T-cell (primary cell): ENCODE measurements around the gene APLF. TPM values are rescaled to one million over a fixed set of nuclear protein-coding genes. Genes with fewer than 3 reads are reported as not detected.
"Not testable (repeated sequence)": the region's sequence is repeated elsewhere in the genome, so short reads cannot be mapped to it uniquely, and the experiment has no call there.

Experiments
- ATAC-seq, 4 experiments: fragments of 200-7000 bp in 3 of 4; fragments of 150-1000 bp in 1 of 4; cut with Tn5 transposase; replicated peaks in 1 of 4; 1 replicate in 3 of 4; 2 replicates in 1 of 4; pipeline ENCODE4 v1.10.0; 2021; ENCODE audit warnings: moderate library complexity in 3 of 4, mild to moderate bottlenecking in 2 of 4, moderate number of reproducible peaks in 1 of 4
- CTCF ChIA-PET, 2 donors: fragments of 300-600 bp; sonication (Branson Sonifier 250); formaldehyde crosslinking; loops; one replicate each; lab custom pipeline; 2022; ENCODE audit warnings: antibody characterized with exemption in 2 of 2; lab: Charles Lee
- POLR2A ChIA-PET, 2 donors: fragments of 300-600 bp; sonication (Branson Sonifier 250); formaldehyde crosslinking; loops; one replicate each; lab custom pipeline; 2022; ENCODE audit warnings: antibody characterized with exemption in 2 of 2; lab: Charles Lee
- DNase-seq, 35 experiments: peaks; one replicate each; pipeline versions ENCODE4 v3.0.0 to v3.0.0-alpha.2; 2013 to 2023
- H3K27ac ChIP-seq: one replicate; pipeline ENCODE4 v1.5.1; 2013; ENCODE audit warnings: low read length
- H3K27me3 ChIP-seq, 2 experiments: replicated peaks in 1 of 2; 1 replicate in 1 of 2; 2 replicates in 1 of 2; pipeline versions ENCODE4 v1.6.1 to v1.7.0; 2013; ENCODE audit warnings: low read length in 1 of 2, mixed read lengths in 1 of 2; ENCODE audit not compliant: control insufficient read depth in 2 of 2, insufficient read depth in 2 of 2; ENCODE audit errors: extremely low read depth in 1 of 2
- H3K36me3 ChIP-seq, 2 donors: 1 replicate in 1 of 2; 2 replicates in 1 of 2; pipeline versions ENCODE4 v1.6.1 to v1.7.0; 2013; ENCODE audit warnings: low read length in 1 of 2; ENCODE audit not compliant: control insufficient read depth in 2 of 2, insufficient read depth in 1 of 2; ENCODE audit errors: extremely low read depth in 1 of 2
- H3K4me1 ChIP-seq, 2 experiments: 1 replicate in 1 of 2; 2 replicates in 1 of 2; pipeline versions ENCODE4 v1.6.1 to v1.7.0; 2013; ENCODE audit warnings: low read length in 2 of 2, mixed read lengths in 1 of 2; ENCODE audit not compliant: insufficient read depth in 2 of 2, control insufficient read depth in 1 of 2; ENCODE audit errors: extremely low read depth in 1 of 2
- H3K4me3 ChIP-seq, 2 donors: 1 replicate in 1 of 2; 2 replicates in 1 of 2; pipeline versions ENCODE4 v1.5.1 to v1.7.0; 2013; ENCODE audit warnings: mild to moderate bottlenecking in 2 of 2, low read length in 1 of 2, moderate library complexity in 1 of 2; ENCODE audit not compliant: control insufficient read depth in 1 of 2; ENCODE audit errors: extremely low read depth in 1 of 2
- H3K9me3 ChIP-seq: 2 replicates; pipeline ENCODE4 v1.7.0; 2013
- H3K27ac Mint-ChIP-seq, 2 donors: one replicate each; pipeline ENCODE4 v1.8.0; 2020 to 2021; ENCODE audit warnings: mild to moderate bottlenecking in 2 of 2, mixed read lengths in 2 of 2
- H3K27me3 Mint-ChIP-seq, 2 donors: one replicate each; pipeline ENCODE4 v1.8.0; 2021 to 2022; ENCODE audit warnings: mixed read lengths in 2 of 2
- H3K36me3 Mint-ChIP-seq: one replicate; pipeline ENCODE4 v1.8.0; 2021; ENCODE audit warnings: mixed read lengths
- H3K4me1 Mint-ChIP-seq, 3 donors: one replicate each; pipeline ENCODE4 v1.8.0; 2020 to 2022; ENCODE audit warnings: mixed read lengths in 3 of 3, mild to moderate bottlenecking in 1 of 3
- H3K4me3 Mint-ChIP-seq, 3 donors: one replicate each; pipeline ENCODE4 v1.8.0; 2020 to 2022; ENCODE audit warnings: mild to moderate bottlenecking in 3 of 3, mixed read lengths in 3 of 3, moderate library complexity in 3 of 3
- H3K9me3 Mint-ChIP-seq, 3 donors: one replicate each; pipeline ENCODE4 v1.8.0; 2020 to 2022; ENCODE audit warnings: mixed read lengths in 3 of 3
- WGBS: methylation state at CpG from one replicate; pipeline ENCODE4 v1.1.5; 2013; ENCODE audit warnings: missing lambda C conversion rate; ENCODE audit not compliant: insufficient coverage; 5-methylcytosine and 5-hydroxymethylcytosine counted together
- total RNA-seq, 35 experiments: library from RNA in 6 of 35; stranded (reverse) in 6 of 35; fragments of 120-200 nt in 1 of 35; gene quantifications; one replicate each; pipeline versions ENCODE4 v1.2.1 to v1.2.4 and lab custom pipeline; 2013 to 2026

APLF gene
- total RNA-seq, 5 donors from 2014 or later (not counting 1 experiment from before 2014, with no cell fraction given) = 4.3 to 6.1 (median 5.1) TPM

GRCh38 chr2:68488605-68489004, 21.2 kb downstream of the APLF start:
- H3K4me1 Mint-ChIP-seq, H3K27ac Mint-ChIP-seq, H3K4me3 ChIP-seq, H3K36me3 Mint-ChIP-seq, H3K36me3 ChIP-seq, H3K27me3 ChIP-seq, H3K9me3 Mint-ChIP-seq, ATAC-seq, H3K4me3 Mint-ChIP-seq, H3K4me1 ChIP-seq, H3K9me3 ChIP-seq, H3K27me3 Mint-ChIP-seq, H3K27ac ChIP-seq, POLR2A ChIA-PET, DNase-seq: not testable (repeated sequence)
- CTCF ChIA-PET = interaction anchor here (0.8 to 2.9 kb wide), 8 partner anchors 14 to 437 kb away, joined by 4 to 50 read pairs (median 10); partner anchors contain the start of genes APLF (in 1 of the 2) and FBXO48 (in 1 of the 2)
- no CpG with 5 or more reads among the region's 1 CpG for WGBS

GRCh38 chr2:68489282-68489681, 21.9 kb downstream of the APLF start:
- POLR2A ChIA-PET = no interaction called here
- H3K27ac Mint-ChIP-seq = no peak overlapping the region
- WGBS = no CpG with 5 or more reads among the region's 1 CpG

GRCh38 chr2:68491582-68491981, 24.2 kb downstream of the APLF start:
- Mint-ChIP-seq H3K9me3 (peaks cover 3 to 4% (median 3%) of the 10 kb centered on the region in 3 donors), H3K4me1 (peaks cover 4 to 6% (median 5%) of the 10 kb centered on the region in 3 donors), H3K4me3 (no peak overlapping the region), H3K27ac (no peak overlapping the region), H3K36me3 (peaks cover 19% of the 10 kb centered on the region), H3K27me3 (no peaks in the 10 kb centered on the region)
- H3K36me3 ChIP-seq = no peaks in the 10 kb centered on the region
- WGBS = no CpG with 5 or more reads among the region's 1 CpG
- ChIA-PET CTCF (interaction anchor here in 1 of 2 donors (0.9 kb wide), 1 partner anchor 28 kb away, joined by 3 read pairs; no protein-coding TSS in a partner anchor), POLR2A (no interaction called here)
- no peaks in the 10 kb centered on the region for H3K27me3 ChIP-seq
- no peaks in the 10 kb centered on the region for H3K4me1 ChIP-seq
- DNase-seq (no peak), ATAC-seq (no peak)
- no peak overlapping the region for H3K27ac ChIP-seq
- no peak overlapping the region for H3K4me3 ChIP-seq
- peaks cover 4% of the 10 kb centered on the region for H3K9me3 ChIP-seq

More at GRCh38 chr2:68489282-68489681, 21.9 kb downstream of the APLF start:
- Histone ChIP-seq H3K4me3 (no peak overlapping the region), H3K4me1 (no peaks in the 10 kb centered on the region), H3K9me3 (no peaks in the 10 kb centered on the region), H3K36me3 (no peaks in the 10 kb centered on the region), H3K27ac (no peak overlapping the region), H3K27me3 (no peaks in the 10 kb centered on the region)
- DNase-seq = no peak
- Mint-ChIP-seq H3K4me3 (no peak overlapping the region), H3K27me3 (no peaks in the 10 kb centered on the region), H3K4me1 (peaks cover 4 to 6% (median 5%) of the 10 kb centered on the region in 3 donors), H3K36me3 (peaks cover 5% of the 10 kb centered on the region), H3K9me3 (no peaks in the 10 kb centered on the region)
- no peak for ATAC-seq
- CTCF ChIA-PET = interaction anchor here in 1 of 2 donors (2.4 to 2.9 kb wide), 3 partner anchors 23 to 436 kb away, joined by 14 to 50 read pairs (median 24); partner anchors contain the start of genes APLF and FBXO48

GRCh38 chr2:68499133-68499532, 31.7 kb downstream of the APLF start:
- POLR2A ChIA-PET = no interaction called here

DNA sequence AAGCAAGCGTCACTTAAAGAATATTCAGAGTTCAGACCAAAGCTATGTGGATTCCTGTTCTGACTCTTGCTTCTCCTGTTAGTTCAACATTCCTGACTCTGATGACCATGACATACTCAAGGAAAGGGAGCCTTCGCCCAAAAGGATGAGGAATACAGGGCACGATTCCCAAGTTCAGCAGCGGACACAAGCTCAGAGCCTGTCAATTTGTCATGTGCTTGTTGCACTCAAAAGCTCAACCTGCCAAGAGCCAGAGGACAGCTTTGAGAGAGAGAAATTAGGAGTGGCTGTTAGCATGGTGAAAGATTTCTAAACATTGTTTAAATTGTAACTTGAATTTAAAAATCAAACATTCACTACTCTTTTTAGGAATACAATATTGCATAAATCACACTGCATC, 33.3 kb downstream of the APLF start:
- Mint-ChIP-seq H3K4me3 (no peak overlapping the region), H3K27me3 (no peaks in the 10 kb centered on the region), H3K36me3 (peaks cover 11% of the 10 kb centered on the region), H3K4me1 (peaks cover under 1 to 4% (median 4%) of the 10 kb centered on the region in 3 donors), H3K27ac (no peak overlapping the region), H3K9me3 (peaks cover 0 to 11% (median 11%) of the 10 kb centered on the region in 3 donors)
- 96% methylated on average over 4 of the region's 4 CpGs for WGBS
- H3K4me1 ChIP-seq = peaks cover 2 to 3% of the 10 kb centered on the region in 2 experiments
- DNase-seq = no peak
- ChIA-PET CTCF (interaction anchor here in 1 of 2 donors (0.6 kb wide), 1 partner anchor 25 kb away, joined by 6 read pairs; no protein-coding TSS in a partner anchor), POLR2A (no interaction called here)
- no peaks in the 10 kb centered on the region for H3K36me3 ChIP-seq
- peaks cover 5% of the 10 kb centered on the region for H3K9me3 ChIP-seq
- H3K4me3 ChIP-seq = no peak overlapping the region
- H3K27ac ChIP-seq = no peak overlapping the region
- H3K27me3 ChIP-seq = no peaks in the 10 kb centered on the region
- ATAC-seq = no peak

More at GRCh38 chr2:68499133-68499532, 31.7 kb downstream of the APLF start:
- no peaks in the 10 kb centered on the region for H3K27me3 ChIP-seq
- H3K4me3 ChIP-seq = no peak overlapping the region
- H3K9me3 ChIP-seq = peaks cover 5% of the 10 kb centered on the region
- Mint-ChIP-seq H3K36me3 (peaks cover 23% of the 10 kb centered on the region), H3K27ac (no peak overlapping the region), H3K27me3 (no peaks in the 10 kb centered on the region), H3K4me1 (no peaks in the 10 kb centered on the region), H3K9me3 (peaks cover 4 to 11% (median 11%) of the 10 kb centered on the region in 3 donors), H3K4me3 (no peak overlapping the region)
- H3K36me3 ChIP-seq = no peaks in the 10 kb centered on the region
- no peaks in the 10 kb centered on the region for H3K4me1 ChIP-seq
- no peak overlapping the region for H3K27ac ChIP-seq
- CTCF ChIA-PET = interaction anchor here (0.6 to 0.7 kb wide), 3 partner anchors 13 to 483 kb away, joined by 3 to 5 read pairs (median 3); no protein-coding TSS in a partner anchor
- no peak for DNase-seq
- ATAC-seq = no peak

DNA sequence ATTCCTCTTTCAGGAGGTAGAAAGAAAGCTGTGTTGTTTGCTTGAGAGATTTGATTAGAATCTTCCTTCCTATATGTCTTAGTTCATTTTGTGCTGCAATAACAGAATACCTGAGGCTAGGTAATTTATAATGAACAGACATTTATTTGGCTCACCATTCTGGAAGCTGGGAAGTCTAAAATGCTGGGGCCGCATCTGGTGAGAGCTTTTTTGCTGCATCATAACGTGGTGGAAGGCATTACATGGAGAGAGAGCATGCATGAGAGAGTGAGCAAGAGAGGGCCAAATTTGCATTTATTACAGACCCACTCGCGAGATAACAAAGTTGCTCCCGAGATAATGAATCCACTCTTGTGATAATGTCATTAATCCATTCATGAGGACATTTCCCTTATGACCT, 34.4 kb downstream of the APLF start:
- peaks cover 0 to 6% (median 6%) of the 10 kb centered on the region in 3 donors for H3K9me3 Mint-ChIP-seq
- Histone ChIP-seq H3K9me3 (no peaks in the 10 kb centered on the region), H3K36me3 (no peaks in the 10 kb centered on the region), H3K4me1 (peaks cover 7 to 14% of the 10 kb centered on the region in 2 experiments), H3K4me3 (no peak overlapping the region), H3K27ac (no peak overlapping the region), H3K27me3 (no peaks in the 10 kb centered on the region)
- ChIA-PET CTCF (no interaction called here), POLR2A (no interaction called here)
- H3K27ac Mint-ChIP-seq = no peak overlapping the region
- H3K36me3 Mint-ChIP-seq = peaks cover 6% of the 10 kb centered on the region
- WGBS = 100% methylated on average over 1 of the region's 5 CpGs
- DNase-seq (no peak), ATAC-seq (no peak)
- peaks cover 12 to 15% (median 15%) of the 10 kb centered on the region in 3 donors for H3K4me1 Mint-ChIP-seq
- no peaks in the 10 kb centered on the region for H3K27me3 Mint-ChIP-seq
- no peak overlapping the region for H3K4me3 Mint-ChIP-seq
